HG03175 (cell line): ENCODE results near the gene APEH.

Experiments used
- ATAC-seq: cut with Tn5 transposase; IDR thresholded peaks from one replicate; pipeline ENCODE4 v1.9.1; 2021; ENCODE audit warnings: mild to moderate bottlenecking, moderate library complexity; ENCODE audit not compliant: unreplicated experiment

Gene APEH

DNA sequence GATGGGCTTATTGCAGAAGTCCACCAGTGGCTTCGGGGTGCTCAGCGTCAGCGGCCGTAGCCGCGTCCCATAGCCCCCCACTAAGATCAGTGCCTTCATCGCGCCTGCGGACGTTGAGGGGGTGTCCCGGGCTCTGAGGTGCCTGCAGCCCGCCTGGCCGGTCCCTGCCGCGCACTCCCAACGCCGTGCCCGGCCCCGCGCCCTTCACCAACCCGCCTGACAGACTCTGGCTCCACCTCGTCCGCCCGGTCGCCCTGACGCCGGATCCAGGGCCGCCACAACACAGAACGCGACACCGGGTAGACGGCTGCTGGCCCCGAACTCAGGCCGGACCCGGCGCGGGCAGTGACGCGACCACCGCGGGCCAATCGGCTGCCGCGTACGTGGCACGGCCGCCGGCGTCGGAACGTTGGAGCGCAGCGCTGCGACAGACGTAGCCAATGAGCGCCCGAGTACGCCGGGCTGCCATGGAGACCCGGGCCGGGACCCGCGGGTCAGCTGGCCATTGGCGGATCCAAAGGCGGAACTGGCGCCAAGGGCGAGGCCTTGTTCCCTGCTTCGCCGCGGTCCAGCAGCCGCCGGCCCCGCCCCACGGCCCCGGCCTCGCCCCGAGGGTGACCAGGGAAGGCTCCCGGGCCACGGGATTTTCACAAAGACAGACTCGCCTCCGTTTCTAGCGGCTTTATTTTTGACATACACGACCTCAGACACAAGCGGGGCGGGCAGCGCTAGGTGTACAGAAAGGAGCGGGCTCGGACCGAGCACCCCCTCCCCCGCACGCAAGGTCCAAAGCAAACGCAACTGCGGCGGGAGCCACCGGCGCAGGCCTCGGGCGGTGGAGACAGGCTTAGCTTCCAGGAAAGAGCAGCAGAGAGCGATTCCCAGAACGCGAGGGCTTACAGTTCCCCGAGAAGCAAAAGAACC lies 49.7 kb downstream of the APEH start, which contains the start of gene GMPPB:
Gene GMPPB, minus strand, starts transcription at position 324 of the 924 bp plus-strand sequence. Its CDS starts 225 bp downstream, at position 99.
- ATAC-seq = peak; percentile 75

GRCh38 chr3:49724586-49724985 lies 50.4 kb downstream of the APEH start:
- ATAC-seq = no peak

DNA sequence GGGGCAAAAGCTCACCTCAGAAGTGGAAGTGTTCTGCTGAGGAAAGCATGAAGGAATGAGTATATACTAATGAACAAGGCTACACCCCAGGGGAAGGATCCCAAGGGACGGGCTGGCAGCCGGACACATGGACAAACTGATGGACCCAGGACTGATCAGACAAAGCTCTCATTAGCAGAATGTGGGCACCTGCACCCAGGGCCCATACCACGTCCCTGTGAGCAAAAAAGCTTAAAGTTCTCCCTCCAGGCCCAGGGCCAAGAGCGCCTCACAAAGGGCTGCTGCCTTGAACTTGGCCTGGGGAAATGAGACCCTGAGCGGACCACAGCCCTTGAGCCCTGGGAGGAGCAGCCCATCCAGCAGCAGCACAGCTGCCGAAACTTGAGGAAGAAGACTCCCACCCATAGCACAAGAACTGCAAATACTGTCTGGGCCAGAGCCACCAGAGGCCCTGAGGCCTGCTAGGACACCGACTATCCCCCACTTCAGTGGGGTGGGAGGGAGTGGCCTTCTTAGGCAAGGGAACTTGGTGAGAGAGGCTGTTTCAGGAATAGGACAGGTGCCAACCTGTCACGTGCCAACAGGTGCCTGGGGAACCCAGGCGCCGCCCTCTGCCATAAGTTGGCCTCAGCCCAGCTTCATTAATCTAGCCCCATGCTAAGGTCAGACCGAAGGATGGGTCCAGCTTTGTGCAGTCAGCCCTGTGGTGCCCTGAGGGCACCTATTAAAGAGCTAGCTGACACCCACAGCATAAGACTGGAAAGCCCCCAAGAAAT lies 51.9 kb downstream of the APEH start:
- no peak for ATAC-seq

DNA sequence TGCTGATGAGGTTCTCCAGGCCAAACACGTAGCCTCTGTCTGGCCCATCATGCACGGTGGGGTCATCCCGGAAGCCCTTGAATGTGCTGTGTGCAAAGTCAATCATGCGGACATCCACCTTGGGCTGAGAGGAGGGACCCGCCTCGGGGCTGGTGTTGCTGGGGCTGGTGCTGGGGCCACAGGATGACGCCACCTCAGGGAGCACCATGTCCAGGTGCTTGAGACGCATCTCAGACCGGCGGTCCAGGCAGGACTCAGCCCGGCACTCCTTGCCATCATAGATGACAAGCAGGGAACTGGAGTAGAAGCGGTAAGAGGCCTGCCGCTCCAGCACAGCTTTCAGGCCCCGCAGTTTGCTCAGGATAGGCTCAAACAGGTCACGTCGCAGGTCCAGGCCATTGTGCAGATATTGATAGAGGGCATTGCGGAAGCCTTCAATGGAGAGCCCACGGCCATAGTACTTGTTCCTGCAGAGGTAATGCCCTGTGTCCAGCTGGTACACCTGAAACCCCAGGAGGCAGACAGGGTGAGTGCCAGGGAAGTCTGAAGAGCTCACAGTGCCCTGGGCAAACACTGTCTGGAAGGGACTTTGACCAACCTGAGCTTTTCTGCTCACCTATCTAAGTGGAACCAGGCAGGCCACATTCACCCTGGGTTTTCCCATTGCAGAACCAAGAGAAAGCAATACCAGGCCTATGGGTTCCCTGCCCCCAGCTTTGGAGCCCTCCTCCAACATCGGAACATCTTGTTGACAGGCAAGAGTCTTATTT lies 53.2 kb downstream of the APEH start:
- ATAC-seq = no peak

DNA sequence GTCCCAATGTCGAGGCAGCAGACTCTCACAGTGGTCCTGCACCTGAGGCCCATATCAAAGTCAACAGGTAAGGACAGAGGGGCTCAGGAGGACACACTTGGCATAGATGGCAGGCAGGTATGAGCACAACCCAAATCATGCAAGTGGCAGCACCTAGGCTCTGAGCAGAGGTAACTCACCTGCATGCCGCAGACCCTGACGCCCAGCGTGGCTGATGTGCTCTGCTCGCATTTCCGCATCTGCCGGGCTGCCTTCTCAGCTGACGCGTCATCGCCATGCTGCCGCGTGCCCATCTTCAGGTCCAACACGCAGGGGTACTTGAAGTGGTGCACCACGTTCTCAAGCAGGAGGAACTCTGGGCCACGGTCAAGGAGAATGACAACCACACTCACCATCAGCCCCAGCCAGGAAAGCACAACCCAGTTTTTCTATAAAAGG lies 53.8 kb downstream of the APEH start:
- ATAC-seq = no peak

DNA sequence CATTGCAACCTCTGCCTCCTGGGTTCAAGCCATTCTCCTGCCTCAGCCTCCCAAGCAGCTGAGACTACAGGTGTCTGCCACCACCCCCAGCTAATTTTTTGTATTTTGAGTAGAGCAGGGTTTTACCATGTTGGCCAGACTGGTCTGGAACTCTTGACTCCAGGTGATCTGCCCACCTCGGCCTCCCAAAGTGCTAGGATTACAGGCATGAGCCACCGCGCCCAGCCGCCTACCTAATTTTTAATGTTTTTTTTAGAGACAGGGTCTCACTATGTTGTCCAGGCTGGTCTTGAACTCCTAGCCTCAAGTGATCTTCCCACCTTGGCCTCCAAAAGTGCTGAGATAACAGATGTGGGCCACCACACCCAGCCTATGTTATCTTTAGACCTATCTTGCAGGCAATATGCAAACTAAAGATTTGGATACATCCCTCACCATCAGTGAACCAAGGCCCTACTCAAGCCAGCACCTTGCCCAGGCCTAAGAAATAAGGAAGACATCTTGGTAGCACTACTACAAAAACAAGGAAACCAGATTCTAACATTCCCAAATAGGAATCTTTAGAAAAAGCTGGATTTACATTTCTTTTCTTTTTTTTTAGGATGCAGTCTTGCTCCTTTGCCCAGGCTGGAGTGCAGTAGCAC lies 55.9 kb downstream of the APEH start:
- no peak for ATAC-seq

GRCh38 chr3:49732597-49732996 lies 58.4 kb downstream of the APEH start:
- no peak for ATAC-seq

DNA sequence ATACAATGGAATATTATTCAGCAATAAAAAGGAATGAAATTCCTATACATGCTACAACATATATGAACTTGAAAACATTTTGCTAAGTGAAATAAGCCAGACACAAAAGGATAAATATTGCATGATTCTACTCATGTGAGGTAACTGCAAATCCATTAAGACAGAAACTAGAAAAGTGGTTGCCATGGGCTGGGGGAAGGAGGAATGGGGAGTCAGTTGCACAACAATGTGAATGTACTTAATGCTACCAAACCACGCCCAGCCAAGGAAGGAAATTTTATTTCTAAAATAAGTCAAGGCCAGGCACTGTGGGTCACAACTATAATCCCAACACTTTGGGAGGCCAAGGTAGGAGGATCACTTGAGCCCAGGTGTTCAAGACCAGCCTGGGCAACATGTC lies 59.4 kb downstream of the APEH start:
- no peak for ATAC-seq
